HG03571 (cell line): ENCODE data around the gene CCT5.

ENCODE experiments used
- ATAC-seq: cut with Tn5 transposase; IDR thresholded peaks from one replicate; pipeline ENCODE4 v1.9.1; 2021; ENCODE audit not compliant: unreplicated experiment

The CCT5 gene

GRCh38 chr5:10249948-10250805 is at the start of gene CCT5:
CCT5 (plus strand) TSS chr5:10250280; CDS start chr5:10250341, 61 bp downstream.
- ATAC-seq, result peak; percentile 76

- no peak for ATAC-seq
Measured at GRCh38 chr5:10201223-10201868, 48.7 kb upstream of the CCT5 start.

- ATAC-seq, result no peak
Measured at GRCh38 chr5:10202089-10202910, 47.8 kb upstream of the CCT5 start.

DNA sequence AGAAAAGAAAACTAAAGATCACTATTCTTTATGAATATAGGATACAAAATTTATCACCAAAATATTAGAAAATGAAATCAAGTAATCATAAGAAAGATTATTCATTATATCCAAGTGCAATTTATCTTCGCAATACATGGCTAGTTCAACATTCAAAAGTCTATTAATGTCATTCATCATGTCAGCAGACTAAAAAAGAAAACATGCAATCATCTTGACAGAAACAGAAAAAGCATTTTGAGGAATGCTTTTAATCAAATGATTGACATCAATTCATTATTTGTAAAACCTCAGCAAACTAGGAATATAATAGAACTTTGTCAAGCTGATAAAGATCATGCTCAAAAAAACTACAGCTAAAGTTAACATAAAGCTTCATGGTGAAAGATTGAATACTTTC is 41.1 kb upstream of the CCT5 start:
- ATAC-seq, result no peak

DNA sequence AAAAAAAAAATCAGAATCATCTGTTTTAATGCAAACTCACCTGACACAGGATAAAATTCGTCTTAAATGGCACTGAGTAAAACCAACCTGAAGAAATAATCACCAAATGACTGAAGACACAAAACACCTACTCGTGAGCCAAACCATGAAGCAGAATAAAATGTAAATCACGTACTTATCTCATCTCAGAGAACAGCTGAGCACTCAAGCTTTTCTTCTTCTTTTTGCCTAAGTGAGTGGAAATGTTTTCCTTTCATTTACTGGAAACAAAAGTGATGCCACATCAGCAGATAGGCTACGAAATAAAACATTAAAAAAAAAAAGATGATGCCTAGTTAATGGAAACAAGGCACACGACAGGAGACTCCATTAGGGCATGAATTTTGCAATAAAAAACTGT is 36.8 kb upstream of the CCT5 start:
- no peak for ATAC-seq

DNA sequence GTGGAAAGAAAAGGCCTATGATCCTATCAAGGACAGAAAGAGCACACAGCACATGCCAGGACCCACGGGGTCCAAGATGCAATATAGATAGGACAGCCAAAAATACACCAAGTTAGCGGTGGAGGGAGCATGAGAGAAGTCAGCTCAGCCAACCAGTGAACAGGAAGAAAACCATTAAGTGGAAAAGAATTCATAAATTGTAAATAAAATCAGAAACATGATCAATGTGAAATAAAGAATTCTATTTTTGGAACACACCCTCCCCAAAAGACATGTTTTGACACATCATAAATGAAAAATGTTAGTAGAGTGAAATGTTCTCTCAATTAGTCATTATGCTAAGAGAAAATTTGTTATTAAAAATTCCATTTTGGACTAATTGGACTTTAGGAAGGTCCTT is 36.0 kb upstream of the CCT5 start:
- no peak for ATAC-seq

DNA sequence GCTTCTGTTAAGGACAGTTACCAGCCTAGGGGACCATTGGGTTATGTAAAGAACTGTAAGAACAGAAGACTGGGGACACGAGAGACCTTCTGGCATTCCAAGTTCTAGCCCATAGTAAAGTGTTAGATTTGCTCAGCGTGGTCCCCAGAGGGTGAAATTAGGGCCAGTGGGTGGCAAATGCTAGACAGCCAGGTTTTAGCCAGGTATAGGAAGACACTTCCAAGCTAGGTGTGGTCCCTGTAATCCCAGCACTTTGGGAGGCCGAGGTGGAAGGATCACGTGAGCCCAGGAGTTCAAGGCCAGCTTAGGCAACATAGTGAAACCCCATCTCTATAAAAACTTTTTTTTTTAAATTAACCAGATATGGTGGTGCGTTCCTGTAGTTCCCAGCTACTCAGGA is 34.7 kb upstream of the CCT5 start:
- no peak for ATAC-seq

GRCh38 chr5:10216107-10216506 is 34.0 kb upstream of the CCT5 start:
- ATAC-seq, result no peak

DNA sequence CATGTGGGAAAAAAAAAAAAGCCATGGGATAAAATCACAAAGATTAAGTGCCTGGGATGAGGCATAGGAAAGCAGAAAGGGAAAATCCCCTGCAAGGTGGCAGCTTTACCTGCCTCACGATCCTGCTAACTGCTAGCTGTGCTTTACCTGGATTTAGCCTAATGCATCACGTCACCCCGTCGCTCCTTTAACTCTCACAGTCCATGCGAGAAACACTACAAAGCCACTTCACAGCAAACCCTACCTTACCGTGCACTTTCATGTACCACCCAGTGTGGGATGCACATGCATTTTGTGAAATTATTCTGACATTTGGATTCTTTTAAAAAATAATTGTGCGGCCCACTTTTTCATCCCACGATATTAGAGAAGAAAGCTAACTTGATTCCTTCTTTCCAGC is 31.4 kb upstream of the CCT5 start:
- no peak for ATAC-seq

DNA sequence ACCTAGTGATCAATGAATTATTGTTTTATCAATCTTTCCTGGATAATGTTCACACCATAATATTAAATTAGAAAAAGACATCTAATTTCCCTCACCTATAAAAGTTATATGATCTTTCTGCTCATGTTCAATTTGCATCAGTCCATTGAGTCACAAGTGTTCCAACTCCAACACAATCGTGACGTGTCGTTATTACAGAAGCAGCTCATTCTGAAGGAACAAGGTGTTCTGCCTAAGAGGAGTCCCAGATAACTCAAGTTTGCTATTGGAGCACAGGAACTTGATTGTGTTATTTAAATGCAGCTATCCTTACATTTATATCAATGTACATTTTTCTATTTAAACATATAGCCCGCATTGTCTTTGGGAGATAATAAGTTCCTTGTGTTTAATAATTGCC is 31.0 kb upstream of the CCT5 start:
- ATAC-seq, result no peak

DNA sequence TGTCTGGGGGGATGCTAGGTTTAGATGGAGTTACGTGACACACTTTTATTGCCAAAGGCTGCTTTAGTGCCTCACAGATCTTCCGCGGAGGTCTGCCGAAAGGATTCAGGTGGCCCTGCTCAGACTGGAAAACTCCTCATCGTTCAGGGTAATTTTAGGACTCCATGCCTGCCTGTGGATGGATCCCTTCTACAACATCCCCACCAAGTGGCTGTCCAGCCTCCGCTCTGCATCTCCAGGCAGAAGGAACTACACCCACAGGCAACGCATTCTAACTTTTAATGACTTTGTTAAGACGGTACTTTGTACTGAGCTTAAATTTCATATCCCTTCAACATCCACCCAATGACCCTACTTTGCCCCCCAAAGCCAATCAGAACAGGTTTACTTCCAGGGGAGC is 29.8 kb upstream of the CCT5 start:
- no peak for ATAC-seq

DNA sequence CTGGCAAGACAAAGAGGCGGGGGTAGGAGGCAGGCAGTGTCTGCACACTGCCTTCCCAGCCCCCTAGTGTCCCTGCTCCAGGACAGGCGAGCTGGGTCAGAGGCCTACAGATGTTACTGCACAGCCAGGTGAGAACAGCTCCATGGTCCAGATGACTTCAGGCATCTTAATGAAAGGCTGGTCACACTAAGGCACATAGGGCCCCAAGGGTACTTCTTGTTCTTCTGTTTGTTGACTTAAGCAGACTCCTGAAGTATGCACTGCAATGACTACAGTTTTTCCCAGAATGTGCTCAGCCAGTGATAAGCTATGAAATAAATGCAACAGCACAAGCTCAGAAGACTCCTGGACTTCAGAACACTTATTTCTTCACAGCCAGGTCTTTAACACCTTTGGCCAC is 27.8 kb upstream of the CCT5 start:
- no peak for ATAC-seq

DNA sequence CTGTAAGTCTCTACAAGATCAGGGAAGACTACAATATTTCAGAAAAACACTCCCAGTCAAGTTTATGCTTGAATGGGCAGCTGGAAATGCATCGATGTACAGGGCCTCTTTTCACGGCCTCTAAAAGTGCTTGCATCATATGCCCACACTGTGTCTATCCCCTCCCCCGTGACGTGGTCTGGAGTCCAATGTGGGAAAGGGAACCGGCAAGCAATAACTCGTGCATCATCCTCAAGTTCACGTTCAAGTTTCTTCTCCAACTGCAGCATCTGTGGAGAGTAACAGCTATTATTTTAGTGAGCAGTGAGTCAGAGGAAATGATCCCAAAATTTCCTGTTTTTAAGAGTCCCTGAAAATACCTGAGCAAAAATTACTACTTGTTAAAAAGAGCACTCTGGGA is 22.7 kb upstream of the CCT5 start:
- ATAC-seq, result no peak

- ATAC-seq, result no peak
Measured at GRCh38 chr5:10228288-10228687, 21.8 kb upstream of the CCT5 start.

GRCh38 chr5:10229306-10230048 is 20.6 kb upstream of the CCT5 start:
- ATAC-seq, result no peak

GRCh38 chr5:10232386-10232785 is 17.7 kb upstream of the CCT5 start:
- ATAC-seq, result no peak

- no peak for ATAC-seq
Measured at GRCh38 chr5:10233011-10233410, 17.1 kb upstream of the CCT5 start.

DNA sequence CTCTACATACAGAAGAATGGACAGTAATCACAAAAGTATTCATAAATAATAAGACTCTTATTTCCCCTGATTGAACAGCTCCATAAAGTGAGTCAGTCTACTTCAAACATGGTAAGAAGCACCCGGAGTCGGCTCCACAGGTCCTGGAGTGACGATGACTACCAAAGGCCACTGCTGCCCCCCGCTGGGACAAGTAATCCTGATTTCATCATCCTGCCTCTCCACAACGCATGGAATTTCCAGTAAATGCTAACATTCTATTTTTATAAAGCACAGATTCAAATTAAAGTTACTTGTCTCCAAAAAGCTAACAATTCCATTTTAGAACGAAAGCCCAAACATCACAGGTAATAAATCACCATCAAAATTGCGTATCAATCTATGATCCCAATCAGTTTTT is 16.6 kb upstream of the CCT5 start:
- no peak for ATAC-seq

DNA sequence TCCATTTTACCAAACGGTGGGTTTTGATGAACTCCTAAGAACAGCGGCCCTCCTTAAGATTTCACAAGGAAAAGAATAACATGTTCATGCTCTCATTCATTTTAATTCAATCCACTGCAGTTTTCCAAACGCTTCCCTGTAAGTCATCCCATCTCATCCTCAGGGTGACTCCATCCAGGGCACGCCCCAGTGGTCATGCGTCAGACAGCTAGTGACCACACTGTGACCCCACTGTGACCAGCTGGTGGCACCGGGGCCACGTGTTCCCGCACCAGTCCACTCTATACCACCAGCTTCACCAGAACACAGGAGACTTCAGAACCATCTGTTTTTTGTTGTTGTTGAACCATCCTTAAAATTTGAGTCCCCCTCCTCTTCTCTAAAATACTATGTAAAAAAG is 14.7 kb upstream of the CCT5 start:
- no peak for ATAC-seq

- ATAC-seq, result no peak
Measured at GRCh38 chr5:10243660-10244240, 6.3 kb upstream of the CCT5 start.
